22Rv1 (cell line): Measurements from ENCODE around the gene GLT8D2.
"Not testable (repeated sequence)": the region's sequence is repeated elsewhere in the genome, so short reads cannot be mapped to it uniquely, and the experiment has no call there.

Experiments
- H3K27ac ChIP-seq: fragments of 450-650 bp; 2 replicates; pipeline ENCODE4 v1.5.1; 2017
- ZFX ChIP-seq: fragments of 450-650 bp; IDR thresholded peaks from 2 replicates; pipeline ENCODE4 v1.6.1; 2017; ENCODE audit warnings: antibody characterized with exemption, borderline replicate concordance
- TF ChIP-seq, protein P1 (sequence below): fragments of 450-650 bp; IDR thresholded peaks from 2 replicates; pipeline ENCODE4 v1.5.1; 2017; ENCODE audit warnings: mild to moderate bottlenecking

The GLT8D2 gene

DNA sequence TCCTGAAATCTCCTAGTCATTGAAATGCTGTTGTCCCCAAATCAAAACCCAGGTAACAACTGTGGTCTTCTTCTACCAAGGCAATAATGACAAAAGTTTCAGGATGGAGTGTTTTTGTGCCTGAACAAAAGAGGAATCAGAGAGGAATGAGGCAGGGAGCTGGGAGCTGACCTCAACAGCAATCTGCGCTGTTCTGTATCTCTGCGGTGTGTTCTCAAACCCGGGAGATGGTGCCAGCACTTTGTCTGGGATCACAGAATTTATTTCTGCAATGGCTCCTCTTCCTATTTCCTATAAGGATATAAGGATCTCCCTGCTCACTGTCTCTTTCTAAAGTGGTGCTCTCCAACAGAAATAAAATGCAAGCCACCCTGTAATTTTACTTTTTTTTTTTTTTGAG lies 449 bp upstream of the GLT8D2 start:
- TF ChIP-seq, protein P1, sequence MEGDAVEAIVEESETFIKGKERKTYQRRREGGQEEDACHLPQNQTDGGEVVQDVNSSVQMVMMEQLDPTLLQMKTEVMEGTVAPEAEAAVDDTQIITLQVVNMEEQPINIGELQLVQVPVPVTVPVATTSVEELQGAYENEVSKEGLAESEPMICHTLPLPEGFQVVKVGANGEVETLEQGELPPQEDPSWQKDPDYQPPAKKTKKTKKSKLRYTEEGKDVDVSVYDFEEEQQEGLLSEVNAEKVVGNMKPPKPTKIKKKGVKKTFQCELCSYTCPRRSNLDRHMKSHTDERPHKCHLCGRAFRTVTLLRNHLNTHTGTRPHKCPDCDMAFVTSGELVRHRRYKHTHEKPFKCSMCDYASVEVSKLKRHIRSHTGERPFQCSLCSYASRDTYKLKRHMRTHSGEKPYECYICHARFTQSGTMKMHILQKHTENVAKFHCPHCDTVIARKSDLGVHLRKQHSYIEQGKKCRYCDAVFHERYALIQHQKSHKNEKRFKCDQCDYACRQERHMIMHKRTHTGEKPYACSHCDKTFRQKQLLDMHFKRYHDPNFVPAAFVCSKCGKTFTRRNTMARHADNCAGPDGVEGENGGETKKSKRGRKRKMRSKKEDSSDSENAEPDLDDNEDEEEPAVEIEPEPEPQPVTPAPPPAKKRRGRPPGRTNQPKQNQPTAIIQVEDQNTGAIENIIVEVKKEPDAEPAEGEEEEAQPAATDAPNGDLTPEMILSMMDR = no peak
- TF ChIP-seq ZFX = no peak
- no peak overlapping the region for H3K27ac ChIP-seq

DNA sequence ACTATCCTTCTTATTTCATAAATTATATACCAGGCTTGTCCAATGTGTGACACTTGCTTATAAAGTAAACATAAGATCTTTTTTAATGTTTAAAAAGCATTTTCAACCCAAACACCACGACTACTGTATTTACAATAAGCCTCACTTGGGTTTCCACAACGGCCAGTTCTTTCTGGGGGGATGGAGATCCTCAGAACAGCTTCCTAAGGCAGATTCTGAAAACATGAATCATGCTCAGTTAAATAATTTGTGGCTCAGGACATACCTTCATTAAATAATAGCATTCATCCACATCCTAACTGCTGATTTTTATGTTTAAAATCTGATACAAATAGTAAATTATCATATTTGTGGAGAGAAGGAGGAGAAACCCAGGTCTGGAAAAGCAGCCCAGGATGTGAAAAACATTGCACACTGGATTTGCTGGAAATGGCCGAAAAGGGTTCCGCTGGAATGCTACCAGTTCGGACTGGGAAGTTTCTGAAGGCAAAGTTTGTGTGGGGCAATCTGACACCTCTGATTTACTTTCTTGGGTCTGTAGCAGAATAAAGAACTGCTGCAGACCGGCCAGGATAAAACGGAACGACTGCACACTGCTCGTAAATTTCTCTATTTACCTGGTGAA lies 597 bp downstream of the GLT8D2 start:
- no peak overlapping the region for H3K27ac ChIP-seq
- TF ChIP-seq, protein P1 = no peak
- no peak for TF ChIP-seq ZFX

DNA sequence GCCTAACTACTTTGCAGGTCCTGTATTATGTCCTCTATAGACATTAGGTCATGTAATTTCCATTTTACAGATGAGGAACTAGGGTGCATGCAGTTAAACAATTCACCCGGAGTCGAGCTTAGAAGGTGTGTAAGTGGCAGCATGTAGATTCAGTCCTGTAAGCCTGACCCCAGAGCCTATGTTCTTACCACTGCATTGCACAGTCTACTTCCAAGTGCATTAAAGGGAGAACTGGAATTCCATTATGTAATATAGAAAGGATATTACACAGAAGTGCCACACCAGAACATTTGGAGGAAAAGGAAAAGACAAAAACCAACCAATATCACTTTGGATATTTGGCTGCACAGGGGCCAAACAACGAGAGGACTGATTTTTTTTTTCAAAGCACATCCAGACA lies 1.2 kb downstream of the GLT8D2 start:
- H3K27ac ChIP-seq = no peak overlapping the region

DNA sequence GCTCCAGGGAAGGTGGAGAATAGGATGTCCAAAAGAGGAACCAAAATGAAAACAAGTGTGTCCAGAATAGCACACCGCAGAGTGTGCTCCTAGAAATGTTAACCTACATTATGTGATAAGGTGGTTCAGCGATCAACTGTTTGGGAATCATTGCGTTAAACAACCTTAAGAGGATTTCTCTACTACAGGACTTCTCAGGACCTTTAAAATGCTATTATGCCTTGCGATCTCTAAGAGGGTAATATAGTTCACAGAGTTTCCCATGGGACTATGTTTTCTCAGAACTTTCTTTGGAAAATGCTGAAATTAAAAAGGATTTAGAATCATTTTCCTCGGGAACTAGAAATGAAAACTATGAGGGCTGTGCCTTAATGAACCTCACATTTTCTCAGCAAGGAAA lies 1.8 kb downstream of the GLT8D2 start:
- H3K27ac ChIP-seq = no peak overlapping the region
- no peak for TF ChIP-seq ZFX
- TF ChIP-seq, protein P1 = no peak

More for the DNA sequence above, 1.2 kb downstream of the GLT8D2 start:
- no peak for TF ChIP-seq ZFX
- TF ChIP-seq, protein P1 = no peak

DNA sequence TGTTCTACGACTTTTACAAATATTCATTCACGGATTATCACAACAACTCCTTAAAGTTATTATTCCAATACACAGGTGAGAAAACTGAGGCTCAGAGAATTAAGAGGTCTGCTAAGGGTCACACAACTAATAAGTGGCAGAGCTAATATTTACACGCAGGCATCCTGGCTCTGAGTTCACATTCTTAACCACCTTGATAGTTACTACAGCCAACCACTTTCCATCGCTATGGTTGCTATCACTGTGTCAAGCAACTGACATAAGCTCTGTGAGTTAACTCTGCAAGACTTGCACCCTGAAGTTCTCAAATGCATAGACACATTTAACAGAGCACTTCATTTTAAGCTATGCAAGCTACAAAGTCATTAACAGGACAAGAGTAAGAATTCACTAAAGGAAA lies 3.7 kb downstream of the GLT8D2 start:
- TF ChIP-seq ZFX = no peak
- TF ChIP-seq, protein P1 = no peak
- H3K27ac ChIP-seq = no peak overlapping the region

DNA sequence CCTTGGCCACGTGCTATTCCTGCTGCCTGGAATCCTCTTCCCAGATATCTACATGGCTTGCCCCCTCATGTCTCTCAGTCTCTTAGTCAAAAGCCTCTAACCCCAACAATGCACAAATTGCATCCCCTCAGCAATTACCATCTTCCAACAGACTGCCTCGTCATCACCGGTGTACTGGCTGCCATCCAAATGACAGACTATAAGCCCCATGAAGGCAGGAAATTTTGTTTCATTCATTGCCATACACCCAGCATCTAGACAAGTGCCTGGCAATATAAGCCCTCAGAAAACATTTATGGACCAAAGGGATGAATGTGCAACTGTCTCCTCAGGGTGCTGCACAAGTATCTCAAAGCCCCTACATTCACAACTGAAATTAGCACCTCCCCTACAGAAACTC lies 5.8 kb downstream of the GLT8D2 start:
- H3K27ac ChIP-seq = no peak overlapping the region
- TF ChIP-seq, protein P1 = no peak
- TF ChIP-seq ZFX = no peak

DNA sequence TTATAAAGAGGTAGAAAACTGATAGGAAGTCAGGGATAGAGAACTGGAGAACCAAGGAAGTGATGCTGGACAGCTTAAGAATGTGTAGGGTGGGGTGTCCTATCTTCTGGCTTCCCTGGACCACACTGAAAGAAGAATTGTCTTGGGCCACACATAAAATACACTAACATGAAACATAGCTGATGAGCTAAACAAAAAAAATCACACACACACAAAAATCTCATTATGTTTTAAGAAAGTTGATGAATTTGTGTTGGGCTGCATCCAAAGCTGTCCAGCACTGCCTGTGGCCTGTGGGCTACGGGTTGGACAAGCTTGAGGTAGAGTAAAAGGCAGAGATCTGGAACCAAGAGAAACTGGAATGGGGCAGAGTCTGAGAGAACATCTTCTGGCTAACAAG lies 7.4 kb downstream of the GLT8D2 start:
- H3K27ac ChIP-seq = no peak overlapping the region
- TF ChIP-seq, protein P1 = no peak
- TF ChIP-seq ZFX = no peak

DNA sequence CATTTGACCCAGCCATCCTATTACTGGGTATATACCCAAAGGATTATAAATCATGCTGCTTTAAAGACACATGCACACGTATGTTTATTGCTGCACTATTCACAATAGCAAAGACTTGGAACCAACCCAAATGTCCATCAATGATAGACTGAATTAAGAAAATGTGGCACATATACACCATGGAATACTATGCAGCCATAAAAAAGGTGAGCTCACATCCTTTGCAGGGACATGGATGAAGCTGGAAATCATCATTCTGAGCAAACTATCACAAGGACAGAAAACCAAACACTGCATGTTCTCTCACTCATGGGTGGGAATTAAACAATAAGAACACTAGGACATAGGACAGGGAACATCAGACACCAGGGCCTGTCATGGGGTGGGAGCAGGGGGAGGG lies 10.2 kb downstream of the GLT8D2 start:
- H3K27ac ChIP-seq = not testable (repeated sequence)

DNA sequence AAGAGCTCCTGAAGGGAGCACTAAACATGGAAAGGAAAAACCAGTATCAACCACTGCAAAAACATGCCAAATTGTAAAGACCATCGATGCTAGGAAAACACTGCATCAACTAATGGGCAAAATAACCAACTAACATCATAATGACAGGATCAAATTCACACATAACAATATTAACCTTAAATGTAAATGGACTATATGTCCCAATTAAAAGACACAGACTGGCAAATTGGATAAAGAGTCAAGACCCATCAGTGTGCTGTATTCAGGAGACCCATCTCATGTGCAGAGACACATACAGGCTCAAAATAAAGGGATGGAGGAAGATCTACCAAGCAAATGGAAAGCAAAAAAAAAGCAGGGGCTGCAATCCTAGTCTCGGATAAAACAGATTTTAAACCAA lies 13.8 kb downstream of the GLT8D2 start:
- H3K27ac ChIP-seq = not testable (repeated sequence)

DNA sequence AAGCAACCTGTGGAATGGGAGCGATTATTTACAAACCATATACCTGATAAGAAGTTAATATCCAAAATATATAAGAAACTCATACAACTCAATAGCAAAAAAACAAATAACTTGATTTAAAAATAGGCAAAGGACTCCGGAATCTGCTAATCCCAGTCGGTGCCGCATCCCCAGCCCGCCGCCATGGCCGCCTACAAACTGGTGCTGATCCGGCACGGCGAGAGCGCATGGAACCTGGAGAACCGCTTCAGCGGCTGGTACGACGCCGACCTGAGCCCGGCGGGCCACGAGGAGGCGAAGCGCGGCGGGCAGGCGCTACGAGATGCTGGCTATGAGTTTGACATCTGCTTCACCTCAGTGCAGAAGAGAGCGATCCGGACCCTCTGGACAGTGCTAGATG lies 19.4 kb downstream of the GLT8D2 start:
- not testable (repeated sequence) for H3K27ac ChIP-seq
